NCI-H69 (cell line): Measurements from ENCODE around the gene FAM171A2.

Experiments used
- DNase-seq: peaks from one replicate; lab custom pipeline; 2025; lab: John Stamatoyannopoulos, UW

The FAM171A2 gene

DNA sequence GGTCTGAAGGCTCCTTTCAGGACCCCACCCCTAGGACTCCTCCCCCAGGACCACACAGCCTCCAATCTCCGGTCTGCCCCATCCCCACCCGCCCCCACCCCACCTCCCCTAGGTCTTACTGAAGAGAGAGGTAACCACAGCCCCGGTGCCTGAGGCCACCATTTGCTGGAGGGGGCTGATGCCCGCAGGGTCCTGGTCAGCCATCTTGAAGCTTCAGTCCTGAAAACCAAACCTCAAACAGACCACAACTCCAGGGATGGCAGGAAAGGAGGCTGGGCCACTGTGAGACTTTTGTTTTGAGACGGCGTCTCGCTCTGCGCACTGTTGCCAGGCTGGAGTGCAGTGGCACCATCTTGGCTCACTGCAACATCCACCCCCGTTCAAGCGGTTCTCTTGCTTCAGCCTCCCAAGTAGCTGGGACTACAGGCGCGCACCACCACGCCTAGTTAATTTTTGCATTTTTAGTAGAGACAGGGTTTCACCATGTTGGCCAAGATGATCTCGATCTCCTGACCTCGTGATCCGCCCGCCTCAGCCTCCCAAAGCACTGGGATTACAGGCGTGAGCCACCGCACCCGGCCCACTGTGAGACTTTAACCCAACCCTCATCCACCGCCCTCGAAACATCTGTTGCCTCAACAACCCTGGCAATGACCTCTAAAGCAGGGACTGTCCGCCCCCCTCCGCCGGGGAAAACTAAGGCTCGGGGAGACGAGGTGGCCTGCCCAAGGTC lies 40.1 kb downstream of the FAM171A2 start:
- no peak for DNase-seq

DNA sequence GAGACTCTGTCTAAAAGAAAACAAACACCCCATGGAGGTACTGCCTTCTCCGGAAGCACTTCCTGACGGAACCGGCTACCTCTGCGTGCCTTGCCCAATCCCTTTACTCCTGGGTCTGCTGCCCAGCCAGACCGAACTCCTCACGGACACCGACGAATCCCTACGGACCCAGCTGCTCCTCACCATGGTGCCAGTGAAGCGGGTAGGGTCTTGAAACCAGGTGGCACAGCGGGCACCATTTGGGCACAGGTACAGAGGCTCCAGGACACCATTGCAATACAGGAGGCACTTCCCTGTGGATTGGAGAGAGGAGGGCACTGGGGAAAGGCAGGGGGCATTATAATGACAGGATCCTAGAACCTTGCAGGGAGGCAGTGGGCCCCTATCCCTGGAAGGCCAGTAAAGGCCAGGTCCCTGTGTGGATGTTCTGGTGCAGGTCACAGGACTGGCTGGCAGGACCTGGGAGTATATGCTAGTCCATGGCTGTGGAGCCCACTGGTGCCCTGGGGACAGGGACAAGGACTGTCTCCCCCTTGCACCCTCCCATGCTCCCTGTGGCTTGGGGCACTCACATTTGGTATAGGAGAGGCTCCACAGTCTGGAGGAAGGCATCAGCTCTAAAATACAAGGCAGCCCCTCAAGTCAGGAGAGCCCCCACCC lies 41.3 kb downstream of the FAM171A2 start:
- no peak for DNase-seq

DNA sequence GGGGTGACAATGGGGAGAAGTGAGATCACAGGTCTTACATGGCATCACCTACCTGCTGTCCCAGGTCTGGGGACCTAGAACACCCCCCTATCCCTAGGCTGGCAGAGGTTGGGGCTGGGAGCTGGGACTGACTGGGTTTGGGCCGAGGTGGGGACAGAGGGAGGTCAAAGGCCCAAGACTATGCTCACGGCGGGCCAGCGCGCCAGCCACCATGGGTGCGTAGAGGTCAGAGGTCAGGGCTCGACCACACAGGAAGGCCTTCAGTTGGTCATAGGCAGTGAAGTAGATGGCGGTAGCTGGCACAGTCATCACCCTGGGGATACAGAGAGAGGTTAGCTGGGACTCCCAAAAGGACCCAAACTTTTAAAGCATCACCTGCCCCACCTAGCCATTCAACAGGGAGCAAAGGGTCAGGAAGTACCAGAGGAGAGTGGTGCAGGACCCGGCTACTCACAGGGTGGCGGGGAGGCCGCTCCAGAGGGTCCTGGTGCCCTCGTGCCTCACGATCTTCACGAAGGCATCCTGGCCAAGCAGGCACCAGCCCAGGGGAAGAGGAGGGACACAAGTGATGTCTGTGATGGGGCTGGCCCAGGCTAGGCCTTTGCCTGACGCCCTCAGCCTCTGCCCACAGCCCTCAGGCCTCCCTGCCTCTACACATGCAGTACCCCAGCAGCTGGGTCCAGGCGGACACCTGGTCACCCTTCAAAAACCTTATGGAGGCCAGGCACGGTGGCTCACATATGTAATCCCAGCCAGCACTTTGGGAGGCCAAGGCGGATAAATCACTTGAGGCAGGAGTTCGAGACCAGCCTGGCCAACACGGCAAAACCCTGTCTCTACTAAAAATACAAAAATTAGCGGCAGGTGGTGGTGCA lies 42.2 kb downstream of the FAM171A2 start:
- no peak for DNase-seq

DNA sequence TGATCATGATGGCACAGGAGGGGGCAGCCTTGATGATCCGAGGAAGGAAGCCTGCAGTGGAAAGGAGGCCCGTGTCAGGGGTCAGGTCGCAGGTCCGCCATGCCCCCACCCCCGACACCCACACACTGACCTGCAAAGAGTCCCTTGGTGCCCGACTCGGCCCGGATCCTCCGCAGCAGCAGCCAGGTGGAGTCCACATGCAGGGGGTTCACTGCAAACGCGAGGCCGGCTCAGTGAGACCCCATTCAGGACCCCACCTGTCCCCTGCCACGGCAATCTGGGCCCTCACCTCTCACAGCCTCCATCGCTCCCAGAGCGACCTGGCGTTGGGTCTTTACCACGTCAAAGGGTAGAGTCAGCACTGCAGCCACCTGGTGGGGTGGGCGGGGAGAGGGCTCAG lies 43.6 kb downstream of the FAM171A2 start:
- DNase-seq = no peak

DNA sequence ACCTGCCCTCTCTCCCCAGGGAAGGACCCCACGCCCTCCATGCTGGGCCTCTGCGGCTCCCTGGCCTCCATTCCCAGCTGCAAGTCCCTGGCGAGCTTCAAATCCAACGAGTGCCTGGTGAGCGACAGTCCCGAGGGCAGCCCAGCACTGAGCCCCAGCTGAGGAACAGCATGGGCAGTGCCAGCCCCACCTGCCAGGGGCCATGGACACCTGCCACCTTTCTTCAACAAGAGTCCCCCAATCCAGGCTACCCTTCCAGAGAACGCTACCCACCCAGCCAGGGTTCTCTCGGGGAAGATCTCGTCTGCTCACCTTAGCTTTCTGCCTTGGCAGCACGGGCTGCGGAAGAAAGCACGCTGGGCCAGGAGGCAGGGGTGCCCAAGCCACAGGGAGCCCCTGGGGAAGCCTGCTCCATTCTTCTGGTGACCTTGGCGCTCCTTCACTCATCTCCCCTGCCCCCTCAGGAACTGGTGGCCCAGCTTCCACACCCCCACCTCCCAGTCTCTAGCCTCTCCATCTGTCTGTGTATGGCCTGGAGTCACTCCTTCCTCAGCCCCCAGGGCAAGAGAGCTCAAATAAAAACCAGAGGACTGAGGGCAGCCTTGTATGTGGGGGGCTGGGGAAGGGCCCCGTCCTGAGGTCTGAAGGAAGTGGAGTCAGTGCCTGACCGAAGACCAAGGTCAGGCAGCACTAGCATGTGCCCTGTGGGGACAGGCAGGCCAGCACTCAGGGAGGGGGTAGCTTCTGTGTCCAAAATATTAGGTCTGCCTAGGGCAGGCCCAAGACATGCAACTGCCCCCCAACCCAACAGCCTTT lies 45.4 kb downstream of the FAM171A2 start:
- no peak for DNase-seq

DNA sequence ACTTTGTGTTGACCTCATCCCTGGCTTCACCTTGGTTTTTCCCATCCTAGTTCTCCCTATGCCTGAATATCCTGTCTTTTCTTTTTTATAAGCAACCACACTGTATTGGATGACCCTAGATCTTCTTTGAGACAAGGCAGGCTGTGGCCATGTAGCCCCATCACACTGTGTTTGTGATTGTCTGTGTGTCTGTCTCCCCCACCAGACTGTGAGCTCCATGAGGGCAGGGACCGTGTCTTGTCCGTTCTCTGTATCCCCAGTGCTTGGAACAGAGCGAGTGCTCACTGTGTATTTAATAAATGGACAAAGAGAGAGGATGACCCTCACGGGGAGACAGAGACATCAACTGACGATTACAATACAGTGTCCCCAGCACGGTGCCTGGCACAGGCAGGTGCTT lies 46.1 kb downstream of the FAM171A2 start:
- no peak for DNase-seq

DNA sequence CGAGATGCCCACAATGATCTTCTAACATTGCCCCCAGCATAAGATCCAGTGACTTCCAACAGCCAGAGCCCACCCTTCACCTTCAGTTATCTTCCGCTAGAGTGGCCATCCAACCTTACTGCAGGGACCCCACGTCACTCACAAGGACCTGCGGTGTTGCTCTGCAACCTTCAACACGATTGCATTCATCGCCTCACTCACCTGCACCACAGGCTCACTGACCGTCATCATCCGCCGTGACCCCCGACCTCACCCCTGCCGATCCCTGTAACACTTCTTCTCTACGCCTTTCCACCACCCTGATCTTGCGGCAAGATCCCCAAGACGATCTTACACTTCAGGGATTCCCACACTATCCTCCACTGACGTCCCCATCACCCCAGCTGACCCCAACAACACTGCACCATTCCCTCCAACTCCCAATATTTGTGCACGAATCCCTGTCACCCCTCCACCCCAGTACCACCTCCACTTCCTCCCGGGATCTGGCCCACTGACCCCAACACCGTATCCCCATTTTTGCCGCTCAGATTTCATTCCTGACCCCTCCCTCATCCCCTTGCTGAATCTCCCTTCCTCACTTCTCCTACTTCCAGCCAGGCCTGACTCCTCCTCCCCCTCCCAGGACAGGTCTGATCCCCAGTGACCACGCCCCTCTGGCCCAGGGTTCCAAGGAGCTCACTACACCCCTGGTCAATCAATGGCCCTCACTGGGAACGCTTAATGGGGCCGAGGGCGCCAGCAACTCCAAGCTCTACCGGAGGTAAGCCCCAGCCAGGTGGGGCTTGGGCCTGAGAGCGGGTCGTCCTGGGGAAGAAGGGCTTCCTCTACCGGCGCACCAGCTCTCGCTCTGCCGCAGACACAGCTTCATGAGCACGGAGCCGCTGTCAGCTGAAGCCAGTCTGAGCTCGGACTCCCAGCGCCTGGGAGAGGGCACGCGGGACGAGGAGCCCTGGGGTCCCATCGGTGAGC lies 47.6 kb downstream of the FAM171A2 start:
- no peak for DNase-seq

DNA sequence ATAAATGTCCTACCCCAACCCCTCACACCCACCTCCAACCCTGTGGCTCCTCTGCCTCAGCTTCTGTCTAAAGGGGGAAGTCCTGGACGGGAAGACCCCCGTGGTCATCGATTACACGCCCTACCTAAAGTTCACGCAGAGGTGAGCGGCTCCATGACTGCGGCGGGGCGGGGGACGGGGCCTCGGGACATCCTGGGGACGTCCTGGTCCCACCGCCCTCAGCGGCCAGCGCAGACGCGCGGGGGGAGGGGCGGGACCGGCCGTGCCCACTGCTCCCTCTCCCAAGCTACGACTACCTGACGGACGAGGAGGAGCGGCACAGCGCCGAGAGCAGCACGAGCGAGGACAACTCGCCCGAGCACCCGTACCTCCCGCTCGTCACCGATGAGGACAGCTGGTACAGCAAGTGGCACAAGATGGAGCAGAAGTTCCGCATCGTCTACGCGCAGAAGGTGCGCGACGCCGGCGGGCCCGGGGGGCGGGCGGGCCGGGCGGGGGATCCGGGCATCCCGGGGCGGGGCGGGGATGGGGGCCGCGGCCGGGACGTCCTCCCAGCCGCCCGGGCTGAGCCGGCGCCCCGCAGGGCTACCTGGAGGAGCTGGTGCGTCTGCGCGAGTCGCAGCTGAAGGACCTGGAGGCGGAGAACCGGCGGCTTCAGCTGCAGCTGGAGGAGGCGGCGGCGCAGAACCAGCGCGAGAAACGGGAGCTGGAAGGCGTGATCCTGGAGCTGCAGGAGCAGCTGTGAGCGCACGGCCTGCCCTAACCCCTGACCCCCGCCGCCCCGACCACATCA lies 48.6 kb downstream of the FAM171A2 start:
- peak; percentile 52 for DNase-seq

DNA sequence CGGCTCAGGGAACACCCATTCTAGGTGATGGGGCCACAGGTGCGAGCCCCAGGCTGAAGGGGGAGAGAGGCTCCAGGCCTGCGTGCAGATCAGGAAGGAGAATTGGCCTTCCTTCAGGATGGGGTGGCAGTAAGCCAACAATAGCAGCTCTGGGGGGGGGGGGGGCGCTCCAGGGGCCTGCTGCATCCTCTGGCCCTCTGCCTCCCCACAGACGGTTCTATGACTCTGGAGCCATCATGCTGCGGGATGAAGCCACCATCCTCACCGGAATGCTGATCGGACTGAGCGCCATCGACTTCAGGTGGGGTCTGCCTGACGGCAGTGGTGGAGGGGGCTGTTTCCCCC lies 49.2 kb downstream of the FAM171A2 start:
- DNase-seq = no peak

DNA sequence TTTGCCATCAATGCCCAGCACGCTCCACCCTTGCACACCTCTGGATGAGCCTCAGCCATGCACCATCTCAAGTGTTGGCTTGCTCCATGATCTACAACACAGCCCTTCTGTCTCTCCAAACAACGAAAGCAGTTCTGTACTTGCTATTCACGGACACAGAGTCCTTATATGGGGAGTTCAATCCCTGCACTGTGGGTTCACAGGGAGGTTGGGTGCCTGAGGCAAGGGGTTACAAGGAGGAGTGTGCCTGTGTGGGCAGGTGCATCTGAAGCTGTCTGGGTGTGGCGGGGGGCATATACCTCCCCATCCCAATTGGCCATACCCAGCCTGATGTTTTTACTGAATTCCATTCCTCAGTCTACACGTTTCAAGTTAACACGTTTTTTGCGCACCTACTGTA lies 49.6 kb downstream of the FAM171A2 start:
- no peak for DNase-seq

DNA sequence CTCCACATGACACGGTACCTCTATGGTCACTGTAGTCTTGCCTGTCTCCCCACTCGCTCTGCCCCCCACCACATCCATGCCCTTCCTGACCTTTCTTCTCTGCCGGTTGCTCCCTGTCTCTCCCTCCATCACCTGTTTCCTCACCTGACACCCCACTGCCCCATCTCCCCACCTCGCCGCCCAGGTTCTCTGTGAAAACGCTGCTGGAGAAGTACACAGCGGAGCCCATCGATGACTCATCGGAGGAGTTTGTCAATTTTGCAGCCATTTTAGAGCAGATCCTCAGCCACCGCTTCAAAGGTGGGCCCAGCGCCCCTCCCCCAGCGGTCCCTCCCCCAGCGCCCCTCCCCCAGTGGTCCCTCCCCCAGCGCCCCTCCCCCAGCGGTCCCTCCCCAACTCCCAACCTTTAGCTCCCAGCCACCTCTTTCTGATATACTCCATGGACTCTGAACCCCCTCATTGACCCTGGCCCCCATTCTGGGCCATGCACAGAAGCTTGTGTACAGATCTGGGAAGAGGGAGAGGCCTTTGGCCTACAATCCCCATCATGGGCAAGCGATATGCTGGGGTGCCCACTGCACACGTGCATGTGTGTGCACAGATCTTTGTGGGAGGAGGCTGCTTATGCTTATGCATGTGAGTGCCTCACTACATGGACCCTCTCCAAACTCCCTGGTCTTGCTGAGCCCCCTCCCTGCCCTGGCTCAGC lies 51.1 kb downstream of the FAM171A2 start:
- DNase-seq = no peak

DNA sequence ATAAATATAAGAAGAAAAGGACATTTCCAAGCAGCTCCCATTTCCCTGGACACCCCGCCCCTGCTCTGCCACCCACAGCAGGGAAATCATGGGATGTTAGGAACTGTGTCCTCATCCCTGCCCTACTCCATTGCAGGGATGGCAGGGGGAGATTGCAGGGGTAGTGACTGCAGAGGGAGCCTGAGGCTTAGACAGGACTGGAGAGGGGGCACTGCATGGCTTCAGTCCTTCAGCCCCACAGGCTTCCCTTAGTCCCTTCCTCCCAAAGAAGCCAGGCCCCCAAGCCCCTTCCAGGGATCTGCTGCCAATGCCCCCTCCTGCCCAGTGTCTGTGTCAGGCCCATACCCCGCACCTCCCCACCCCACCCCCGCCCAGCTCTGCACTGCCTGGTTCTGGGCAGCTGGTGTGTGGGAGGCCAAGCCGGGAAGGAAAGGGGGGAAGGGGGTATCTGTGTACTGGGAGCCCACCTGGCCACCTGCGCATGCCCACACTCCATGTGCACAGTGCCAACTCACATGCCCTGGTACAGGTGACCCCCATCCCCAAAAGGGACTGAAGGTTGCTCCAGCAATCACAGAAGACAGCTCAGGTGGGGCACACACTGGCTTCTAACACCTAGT lies 52.0 kb downstream of the FAM171A2 start:
- DNase-seq = no peak

DNA sequence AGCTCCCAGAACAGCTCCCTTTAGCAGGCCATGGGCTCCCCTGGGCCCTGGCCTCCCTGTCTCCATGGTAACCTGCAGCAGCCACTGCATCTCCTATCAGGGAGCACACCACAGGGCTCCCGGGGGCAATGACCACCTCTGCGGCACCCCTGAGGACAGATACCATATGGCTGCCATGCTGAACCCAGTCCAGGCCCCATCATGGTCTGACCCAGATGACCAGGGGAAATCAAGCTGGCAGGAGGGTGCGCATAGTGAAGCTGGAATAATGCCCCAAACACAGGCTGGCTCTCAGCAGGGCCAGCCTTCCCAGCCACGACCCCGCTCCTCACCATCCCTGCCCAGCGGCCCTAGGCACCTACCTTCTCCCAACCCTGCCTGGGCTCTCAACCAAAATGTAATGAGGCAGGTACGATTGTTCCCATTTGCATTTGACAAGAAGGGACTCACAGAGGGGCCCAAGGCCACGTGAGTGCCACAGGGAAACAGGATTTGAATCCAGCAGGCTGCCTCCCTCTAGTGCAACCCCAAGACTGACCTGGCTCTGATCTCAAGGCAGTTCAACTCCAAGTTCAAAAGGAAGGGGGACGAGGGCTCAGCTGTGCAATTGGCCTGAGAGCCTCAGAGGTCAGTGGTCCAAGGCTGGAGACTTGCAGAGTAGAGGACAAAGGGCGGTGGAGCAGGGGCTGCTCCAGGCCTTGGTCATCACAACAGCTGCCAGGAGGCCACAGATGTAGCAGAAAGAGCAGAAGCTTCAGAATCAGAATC lies 52.9 kb downstream of the FAM171A2 start:
- DNase-seq = no peak

DNA sequence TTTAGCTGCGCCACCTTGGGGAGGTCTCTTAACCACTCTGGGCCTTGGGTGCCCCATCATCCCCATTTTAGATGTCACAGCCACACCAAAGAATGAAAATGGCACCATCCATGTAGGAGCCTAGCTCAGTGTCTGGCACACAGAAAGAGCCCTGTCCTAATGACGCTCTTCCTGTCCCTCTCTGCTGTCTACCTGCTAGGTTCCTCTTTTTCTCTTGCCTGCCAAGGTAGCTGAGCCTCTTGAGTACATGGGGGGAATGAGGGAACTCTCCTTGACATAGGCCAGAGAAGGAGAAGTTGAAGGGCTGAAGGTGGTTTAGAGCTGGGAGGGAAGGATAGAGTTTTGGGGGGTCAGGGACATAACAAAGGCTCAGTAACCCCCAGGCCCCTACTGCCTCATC lies 53.5 kb downstream of the FAM171A2 start:
- DNase-seq = no peak

DNA sequence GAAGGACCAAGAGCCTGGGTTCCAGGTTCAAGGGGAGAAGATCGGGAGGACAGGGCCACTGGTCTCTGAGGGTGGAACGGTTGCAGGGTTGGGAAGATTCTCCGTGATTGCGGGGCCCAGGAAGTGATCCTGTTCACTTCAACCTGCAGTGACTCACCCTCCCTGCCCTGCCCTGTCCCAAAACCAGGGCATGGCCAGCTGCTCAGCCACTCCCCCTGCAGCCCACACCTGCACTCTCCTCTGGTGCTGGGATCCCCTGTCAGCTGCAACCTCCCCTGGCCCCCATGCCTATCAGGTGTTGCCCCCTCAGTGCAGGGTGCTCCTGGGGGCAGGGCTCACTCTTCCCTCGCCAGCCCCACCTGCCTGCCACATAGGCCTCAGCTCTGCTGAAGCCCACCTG lies 54.2 kb downstream of the FAM171A2 start:
- DNase-seq = no peak

DNA sequence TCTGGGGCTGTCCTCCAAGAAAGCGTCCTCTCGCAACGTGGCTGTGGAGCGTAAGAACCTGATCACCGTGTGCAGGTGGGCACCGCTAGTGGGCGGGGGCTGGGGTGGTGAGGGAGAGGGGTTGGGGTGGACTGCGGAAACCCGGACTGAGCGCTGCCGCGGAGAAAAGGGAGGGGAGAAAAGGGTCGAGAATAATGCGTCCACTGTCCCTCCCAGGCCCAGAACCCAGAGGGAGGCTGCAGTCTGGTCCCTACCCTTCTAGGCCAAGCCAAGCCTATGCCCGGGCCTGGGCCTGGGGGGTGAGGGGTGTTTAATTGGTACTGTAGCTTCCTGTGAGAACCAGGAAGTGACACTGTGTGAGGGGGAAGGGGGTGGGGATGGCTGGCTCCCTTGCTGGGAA lies 54.8 kb downstream of the FAM171A2 start:
- DNase-seq = peak; percentile 73

DNA sequence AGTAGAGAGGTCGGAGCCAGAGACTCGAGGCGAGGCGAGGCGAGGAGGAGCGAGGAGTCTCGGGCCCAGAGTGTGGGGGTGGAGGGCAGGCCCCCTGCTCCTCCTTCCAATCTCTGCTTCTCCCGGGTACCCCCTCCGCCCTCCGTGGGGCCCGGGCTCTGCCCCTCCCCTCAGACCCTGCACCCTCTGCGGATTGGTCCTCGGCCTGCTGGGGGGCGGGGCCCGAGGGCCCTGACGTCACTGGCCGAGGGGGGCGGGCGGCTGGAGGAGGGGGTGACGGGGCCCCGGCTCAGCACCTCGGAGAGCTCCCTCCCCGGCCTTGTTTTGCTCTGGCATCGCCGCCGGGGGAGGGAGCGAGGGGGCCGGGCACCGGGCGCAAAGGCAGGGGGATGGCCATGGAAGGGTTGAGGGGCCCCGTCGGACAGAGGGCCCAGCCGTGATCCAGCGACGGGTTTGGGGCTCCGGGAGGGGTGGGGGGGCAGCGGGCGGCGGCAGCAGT lies 55.3 kb downstream of the FAM171A2 start, which contains the start of gene RUNDC3A:
Gene RUNDC3A, plus strand, starts transcription at position 282 of the 499 bp plus-strand sequence. CDS start 232 bp downstream, outside the sequence.
- peak; percentile 96 for DNase-seq
